GM19193 (cell line): ENCODE measurements around the gene SCLT1.

Experiments used
- POLR2A ChIP-seq: IDR thresholded peaks from 4 replicates; pipeline ENCODE4 v1.6.1; 2011; ENCODE audit not compliant: insufficient read depth, insufficient read length; ENCODE audit errors: extremely low read depth

SCLT1 gene

DNA sequence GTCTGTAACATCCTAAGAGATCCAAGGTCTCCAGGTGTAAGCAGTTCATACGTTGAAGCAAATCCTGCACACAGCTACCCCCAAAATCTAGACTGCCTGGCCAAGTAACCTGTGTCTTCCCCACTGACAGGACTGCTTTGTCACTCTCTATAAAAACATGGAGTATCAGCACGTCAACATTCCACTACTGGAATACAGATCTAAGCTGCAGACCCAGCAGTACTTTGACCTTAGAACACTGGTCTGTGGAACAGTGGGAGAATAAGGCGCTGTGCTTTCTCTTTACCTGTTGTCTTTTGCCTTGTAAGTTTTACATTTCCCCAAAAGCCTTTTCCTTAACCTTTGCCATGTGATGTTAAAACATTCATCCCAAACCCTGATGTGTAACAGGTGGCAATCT, 146.4 kb downstream of the SCLT1 start:
- no peak for TF ChIP-seq POLR2A

DNA sequence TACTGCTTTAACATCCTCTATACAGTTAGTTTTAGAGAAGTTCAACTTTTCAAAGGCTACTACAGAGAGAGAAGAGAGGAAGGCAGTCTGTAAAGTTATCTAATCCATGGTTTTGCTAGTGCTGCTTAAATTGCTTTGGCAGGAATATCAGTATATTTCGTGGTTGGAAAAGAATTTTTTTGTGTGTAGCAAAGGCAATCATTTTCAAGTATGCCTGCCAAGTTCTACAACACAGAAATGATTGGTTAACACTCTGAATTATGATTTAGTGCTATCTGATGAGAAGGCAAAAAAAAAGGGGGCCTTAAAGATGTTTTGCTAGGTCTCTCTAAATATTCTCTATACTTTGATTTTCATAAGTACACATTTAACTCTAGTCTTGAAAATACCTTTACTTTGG, 150.7 kb downstream of the SCLT1 start:
- TF ChIP-seq POLR2A: no peak

DNA sequence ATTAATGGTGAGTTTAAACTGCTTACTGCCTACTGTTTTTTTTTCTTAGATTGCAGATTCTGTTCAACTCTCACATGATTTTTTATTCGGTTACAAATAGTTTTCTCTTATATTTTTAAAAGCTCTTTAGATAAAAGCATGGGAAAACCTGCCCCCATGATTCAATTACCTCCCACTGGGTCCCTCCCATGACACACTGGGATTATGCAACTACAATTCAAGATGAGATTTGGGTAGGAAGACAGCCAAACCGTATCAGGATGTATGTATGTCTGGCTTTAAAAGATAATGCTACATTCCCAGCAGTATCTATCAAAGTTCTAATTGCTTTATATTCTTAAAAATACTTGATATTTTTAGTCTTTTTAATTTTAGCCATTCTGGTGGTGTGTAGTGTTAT, 152.4 kb downstream of the SCLT1 start:
- TF ChIP-seq POLR2A: no peak

DNA sequence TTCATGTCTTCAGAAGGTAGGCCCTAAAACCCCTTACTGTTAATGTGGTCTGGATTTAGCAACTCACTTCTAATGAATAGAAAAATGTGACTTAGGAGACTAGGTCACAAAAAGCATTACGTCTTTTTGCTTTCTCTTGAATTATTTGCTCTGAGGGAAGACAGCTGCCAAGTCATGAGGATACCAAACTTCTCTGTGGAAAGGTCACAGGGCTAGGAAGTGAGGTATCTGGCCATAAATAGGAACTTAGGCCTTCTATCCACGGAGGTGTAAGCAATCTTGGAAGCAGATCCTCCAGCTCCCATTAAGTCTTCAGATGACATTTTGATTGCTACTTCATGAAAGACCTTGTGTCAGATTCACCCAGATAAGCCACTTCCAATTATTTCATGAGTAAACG, 163.3 kb downstream of the SCLT1 start:
- TF ChIP-seq POLR2A: no peak

DNA sequence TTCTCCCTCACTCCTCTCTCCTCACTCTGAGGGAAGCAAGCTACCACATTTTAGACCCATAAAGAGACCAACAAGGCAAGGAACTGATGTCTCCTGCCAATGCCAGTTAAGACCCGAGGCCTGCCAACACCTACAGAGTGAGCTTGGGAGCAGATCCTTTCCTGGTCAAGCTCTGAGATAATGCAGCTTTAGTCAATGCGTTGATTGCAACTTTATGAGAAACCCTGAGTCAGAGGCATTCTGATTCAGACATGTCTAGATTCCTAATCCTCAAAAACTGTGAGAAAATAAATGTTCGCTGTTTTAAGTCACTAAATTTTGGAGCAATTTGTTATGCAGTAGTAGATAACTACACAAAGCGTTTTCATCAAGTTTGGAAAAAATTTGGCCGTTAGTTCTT, 168.4 kb downstream of the SCLT1 start:
- TF ChIP-seq POLR2A: no peak

DNA sequence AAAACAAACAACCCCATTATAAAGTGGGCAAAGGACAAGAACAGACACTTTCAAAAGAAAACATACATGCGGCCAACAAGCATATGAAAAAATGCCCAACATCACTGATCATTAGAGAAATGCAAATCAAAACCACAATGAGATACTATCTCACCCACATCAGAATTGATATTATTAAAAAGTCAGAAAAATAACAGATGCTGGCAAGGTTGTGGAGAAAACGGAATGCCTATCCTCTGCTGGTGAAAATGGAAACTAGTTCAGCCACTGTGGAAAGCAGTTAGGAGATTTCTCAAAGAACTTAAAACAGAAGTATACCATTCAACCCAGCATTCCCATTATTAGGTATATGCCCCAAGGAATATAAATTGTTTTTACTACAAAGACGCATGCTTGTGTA, 171.4 kb downstream of the SCLT1 start:
- TF ChIP-seq POLR2A: no peak

DNA sequence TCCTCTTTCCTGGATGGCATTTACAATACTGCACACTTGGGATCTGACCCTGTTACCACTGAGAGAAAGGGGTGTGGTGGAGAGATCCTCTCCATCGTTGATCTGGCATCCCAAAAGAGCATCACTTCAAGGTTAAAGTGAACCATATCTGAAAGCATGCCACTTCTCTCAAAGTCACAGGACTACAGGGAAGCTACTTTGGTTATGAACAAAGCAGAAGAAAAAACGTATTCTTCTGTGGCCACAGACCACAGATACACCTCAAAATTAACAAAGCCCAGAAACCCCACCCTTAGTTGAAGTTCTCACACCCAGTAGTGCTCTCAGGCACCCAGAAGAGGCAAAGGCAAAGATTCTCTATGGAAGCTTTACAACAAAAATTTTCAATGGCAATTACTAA, 175.6 kb downstream of the SCLT1 start:
- no peak for TF ChIP-seq POLR2A

DNA sequence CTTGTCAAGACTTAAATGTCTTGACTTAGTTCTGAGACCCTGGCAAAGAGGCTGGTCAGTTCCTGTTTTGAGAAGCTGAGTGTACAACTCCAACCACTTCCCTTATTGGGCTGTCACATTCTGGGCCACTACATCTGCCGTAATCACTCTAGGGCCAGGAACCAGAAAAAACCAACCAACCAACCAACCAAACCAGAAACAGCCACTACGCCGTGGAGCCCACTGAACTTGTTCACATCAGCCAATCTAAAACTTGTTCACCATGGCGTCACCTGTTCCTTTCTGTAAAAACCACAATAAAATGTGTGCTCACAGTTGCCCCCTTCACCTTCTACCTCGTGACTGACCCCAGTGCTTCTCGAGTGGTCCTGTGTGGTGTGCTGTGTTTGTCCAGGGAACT, 176.5 kb downstream of the SCLT1 start:
- TF ChIP-seq POLR2A: no peak

DNA sequence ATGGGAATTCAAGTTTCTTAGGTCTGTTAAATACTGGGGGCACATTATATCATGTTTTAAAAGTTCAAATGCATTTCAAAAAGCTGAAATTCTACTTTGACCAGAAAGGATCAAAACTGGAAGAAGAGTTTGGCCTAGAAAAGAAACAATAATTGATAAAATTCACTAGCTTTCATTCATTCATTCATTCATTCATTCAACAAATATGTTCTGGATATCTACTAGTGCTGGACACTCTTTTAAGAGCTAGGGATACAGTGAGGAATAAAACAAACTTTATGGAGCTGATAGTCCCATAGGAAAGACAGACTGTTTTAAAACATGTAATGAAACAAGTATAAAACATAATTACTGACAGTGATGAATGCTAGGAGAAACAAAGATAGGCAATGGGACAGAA, 177.8 kb downstream of the SCLT1 start:
- TF ChIP-seq POLR2A: no peak

DNA sequence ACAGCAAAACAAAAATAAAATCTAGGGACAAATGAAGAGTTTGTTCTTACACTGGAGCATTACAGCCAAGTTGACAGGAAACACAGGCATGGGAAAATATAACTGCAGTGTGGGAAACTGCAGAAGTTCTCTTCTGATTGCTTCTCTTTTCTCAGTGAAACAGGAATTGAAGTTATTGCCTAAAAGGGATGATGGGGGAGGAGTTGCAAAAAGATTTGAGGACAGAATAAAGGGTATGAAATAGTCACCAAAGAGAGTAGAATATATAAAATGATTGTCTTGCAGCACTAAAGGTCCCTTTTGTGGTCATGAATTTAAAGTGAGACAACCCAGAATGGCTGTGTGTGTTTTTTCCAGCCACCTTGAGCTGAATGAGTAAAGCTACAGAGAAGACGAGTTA, 180.1 kb downstream of the SCLT1 start:
- no peak for TF ChIP-seq POLR2A

DNA sequence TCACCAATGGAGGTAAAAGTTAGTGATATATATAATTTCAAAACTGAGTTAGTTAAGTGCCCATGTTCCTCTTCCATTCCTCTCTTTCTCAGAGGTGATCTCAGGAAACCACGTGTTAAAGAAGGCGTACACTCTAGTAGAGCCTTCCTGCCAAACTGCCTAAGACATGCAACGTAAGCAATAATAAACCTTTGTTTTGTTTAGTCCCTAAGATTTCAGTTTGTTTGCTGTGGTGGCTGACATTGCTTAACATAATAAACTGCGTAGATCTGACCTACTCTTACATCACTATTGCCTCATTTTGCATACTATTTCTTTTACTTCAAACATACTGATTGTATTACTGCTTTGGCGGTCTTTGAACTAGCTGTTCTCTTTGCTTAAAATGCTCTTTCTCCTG, 184.6 kb downstream of the SCLT1 start:
- TF ChIP-seq POLR2A: no peak

DNA sequence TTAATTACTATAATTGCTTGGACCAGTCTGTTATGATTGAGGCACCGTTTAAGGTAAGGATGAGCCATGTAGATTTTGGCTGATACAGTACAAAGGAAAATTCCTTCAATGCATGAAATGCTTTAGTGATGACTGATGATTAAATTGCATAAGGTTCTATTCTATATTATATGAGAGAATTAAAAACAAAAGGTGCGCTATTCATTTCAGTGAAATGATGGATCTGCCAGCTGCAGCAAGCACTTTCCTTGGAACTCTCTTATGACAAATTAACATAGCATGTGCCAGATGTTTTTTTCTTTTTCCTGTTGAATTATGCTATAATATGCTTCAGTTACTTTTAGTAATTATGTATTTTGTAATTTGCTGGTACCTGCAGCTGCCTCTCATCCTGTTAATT, 185.4 kb downstream of the SCLT1 start:
- no peak for TF ChIP-seq POLR2A

DNA sequence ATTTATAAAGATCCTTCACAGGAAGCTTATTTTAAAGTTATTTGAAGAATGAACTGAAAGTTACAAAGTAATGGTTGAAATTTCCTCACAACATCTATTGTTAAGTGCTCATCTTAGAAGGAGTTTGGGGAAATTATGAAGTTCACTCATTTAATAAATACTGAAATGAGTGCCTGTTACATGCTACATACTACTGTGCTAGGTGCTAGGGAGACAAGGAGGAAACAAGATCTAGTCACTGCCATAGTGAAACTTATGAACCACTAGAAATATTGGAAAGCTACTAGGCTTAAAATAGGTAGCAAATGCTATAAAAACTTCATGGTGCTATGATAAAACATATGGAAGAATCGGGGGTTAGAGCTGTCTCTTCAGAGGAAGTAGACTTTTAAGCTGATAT, 186.8 kb downstream of the SCLT1 start:
- TF ChIP-seq POLR2A: no peak

DNA sequence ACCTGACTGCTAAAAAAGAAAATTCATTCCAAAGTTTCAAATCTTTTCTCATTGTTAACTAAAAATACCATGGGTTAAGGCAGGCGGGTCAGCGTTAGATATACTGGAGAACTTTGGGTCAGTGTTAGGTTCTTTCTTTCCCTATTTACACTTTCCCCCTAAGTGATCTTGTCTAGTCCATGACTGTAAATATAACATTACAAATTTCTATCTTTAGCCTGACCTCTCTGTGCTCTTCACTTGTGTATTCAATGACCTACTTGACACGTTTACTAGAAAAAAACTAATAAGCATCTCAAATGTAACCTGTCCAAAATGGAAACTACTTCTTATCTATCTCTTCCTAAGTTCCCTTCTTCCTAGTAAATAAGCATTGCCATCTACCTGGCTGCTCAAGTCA, 188.5 kb downstream of the SCLT1 start:
- TF ChIP-seq POLR2A: no peak

DNA sequence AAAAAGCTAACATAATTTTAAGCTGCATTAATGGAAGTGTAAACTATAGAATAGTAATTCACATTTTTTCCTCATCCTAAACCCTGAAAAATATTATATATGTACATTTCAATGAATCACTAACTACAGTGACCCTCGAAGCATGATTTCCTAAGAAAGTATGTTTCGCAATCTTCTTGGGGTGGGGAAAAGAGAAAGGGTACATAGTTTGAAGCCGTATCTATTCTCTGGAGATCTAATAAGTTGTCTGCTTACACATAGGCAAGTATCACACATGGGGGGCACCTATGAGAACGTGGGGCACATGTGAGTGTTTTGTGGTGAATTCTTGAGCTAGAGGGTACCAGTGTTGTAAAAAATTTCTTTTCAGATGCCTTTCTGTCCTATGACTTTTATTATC, 212.7 kb downstream of the SCLT1 start:
- TF ChIP-seq POLR2A: no peak

DNA sequence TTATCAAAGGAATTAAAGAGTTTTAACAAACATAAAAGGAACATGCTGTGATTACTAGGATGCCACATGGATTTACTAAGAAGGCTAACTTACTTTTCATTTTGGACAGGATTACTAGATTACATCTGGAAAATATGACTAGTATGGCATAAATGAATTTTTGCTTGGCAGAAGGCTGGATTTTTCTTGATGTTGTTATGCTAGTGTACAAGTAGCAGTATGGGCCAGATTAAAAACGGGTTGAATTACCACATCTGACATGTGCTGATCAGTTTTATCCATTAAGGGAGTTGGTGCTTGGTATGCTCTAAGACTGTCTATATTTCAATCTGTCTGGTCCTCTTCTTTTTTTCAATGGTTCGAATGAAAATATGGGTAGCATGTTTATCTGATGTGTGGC, 213.4 kb downstream of the SCLT1 start:
- no peak for TF ChIP-seq POLR2A

DNA sequence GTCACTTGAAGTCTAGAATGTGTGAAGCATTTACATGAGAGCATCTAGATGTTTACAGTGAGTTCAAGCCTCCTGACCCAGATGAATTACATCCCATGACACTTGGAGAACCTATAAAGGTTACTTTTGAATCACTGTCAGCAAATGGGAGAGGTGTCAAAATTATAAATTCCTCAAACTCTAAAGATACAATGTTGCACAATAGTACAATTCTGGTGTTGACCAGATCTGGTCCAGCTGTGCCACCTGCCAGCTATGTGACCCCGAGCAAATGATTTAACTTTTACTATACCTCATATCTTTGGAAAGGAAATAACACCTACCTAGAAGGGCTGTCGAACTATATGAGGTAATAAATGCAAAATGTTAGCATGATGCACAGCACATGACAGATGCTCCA, 214.1 kb downstream of the SCLT1 start:
- TF ChIP-seq POLR2A: no peak

DNA sequence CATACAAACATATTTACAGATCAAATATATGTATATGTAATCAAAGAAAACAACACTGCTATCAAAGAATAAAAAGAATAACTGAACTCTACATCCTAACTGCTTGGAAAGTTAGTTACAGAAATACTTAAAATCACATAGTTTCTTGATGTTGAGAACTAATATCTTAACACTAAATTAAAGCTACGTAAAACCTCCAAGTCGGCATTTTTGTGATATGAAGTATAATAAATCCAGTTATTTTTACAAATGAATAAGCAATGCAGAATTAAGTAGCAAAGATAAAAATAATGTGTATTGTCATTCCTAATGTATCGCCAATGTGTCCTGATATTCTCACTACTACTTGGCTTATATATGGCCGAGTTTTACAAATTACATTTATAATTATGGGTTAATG, 215.4 kb downstream of the SCLT1 start:
- no peak for TF ChIP-seq POLR2A

DNA sequence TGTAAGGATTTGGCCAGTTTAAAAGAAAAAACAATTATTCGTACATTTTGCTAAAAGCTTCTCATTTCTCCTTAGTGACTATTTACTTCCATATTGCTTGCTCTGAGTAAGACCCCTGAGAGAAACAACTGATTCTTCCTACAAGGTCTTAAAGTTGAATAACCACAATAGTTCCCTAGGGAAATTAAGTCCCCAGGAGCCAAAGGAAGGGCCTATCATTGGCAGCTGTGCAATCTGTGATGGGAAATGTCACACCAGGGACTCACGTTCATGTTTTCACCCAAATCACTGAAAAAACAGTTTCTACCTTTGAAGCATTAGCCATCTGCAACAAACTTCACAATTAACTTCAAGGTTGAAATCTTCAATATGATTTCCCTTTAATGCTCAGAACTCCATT, 217.1 kb downstream of the SCLT1 start:
- no peak for TF ChIP-seq POLR2A

DNA sequence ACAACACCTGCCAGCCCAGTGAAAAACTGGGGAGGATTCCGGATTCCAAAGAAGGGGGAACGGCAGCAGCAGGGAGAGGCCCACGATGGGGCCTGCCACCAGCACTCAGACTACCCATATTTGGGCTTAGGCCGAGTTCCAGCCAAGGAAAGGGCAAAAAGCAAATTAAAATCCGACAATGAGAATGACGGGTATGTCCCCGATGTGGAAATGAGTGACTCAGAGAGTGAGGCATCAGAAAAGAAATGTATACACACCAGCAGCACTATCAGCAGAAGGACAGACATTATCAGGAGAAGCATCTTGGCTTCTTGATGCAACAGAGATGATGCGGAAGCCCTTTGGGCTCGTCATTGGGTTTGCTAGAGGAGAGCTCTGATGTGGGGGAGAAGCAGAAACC, 221.4 kb downstream of the SCLT1 start:
- TF ChIP-seq POLR2A: no peak
